Suprapubic skin (tissue), 4 donors: ENCODE measurements around the gene CUL5.

Experiments used
- CTCF ChIP-seq, 2 donors: fragments of 200-600 bp in 1 of 2; fragments of 450-650 bp in 1 of 2; sonication (generic) in 1 of 2; IDR thresholded peaks; one replicate each; pipeline ENCODE4 v1.5.1; 2016 to 2019; ENCODE audit warnings: antibody characterized with exemption in 2 of 2, mild to moderate bottlenecking in 1 of 2, moderate library complexity in 1 of 2
- EP300 ChIP-seq: sonication (generic); formaldehyde crosslinking; IDR thresholded peaks from one replicate; pipeline ENCODE4 v1.6.1; 2017; ENCODE audit warnings: antibody characterized with exemption
- POLR2A ChIP-seq, 2 donors: fragments of 450-650 bp; IDR thresholded peaks; one replicate each; pipeline ENCODE4 v1.6.1; 2017; ENCODE audit warnings: antibody characterized with exemption in 2 of 2, mild to moderate bottlenecking in 2 of 2, moderate library complexity in 2 of 2
- POLR2AphosphoS5 ChIP-seq, 3 donors: sonication (generic); formaldehyde crosslinking; IDR thresholded peaks; one replicate each; pipeline ENCODE4 v1.6.1; 2017; ENCODE audit warnings: antibody characterized with exemption in 3 of 3

DNA sequence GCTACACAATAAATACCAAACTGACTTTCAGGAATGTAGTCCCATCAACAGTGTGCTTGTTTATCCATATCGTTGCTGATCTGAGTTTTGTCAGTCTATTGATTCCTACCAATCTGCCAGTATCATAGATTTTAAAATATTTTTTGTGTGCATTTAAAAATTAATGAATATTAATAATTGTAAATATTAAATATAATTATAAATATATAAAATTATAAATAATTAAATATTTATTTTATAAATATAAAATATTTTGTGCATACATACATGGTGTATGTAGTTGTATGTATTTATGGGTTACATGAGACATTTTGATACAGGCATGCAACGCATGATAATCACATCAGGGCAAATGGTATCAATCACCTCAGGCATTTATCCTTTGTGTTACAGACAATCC lies 53.6 kb downstream of the CUL5 start:
- TF ChIP-seq CTCF (IDR thresholded peaks at IDR 0.05) = no peak
- no peak for TF ChIP-seq POLR2A (IDR thresholded peaks at IDR 0.05)
- no peak for TF ChIP-seq POLR2AphosphoS5 (IDR thresholded peaks at IDR 0.05)
- no peak for TF ChIP-seq EP300
